Right lobe of liver (tissue), 4 donors: ENCODE results near the gene TACO1.

ENCODE experiments used
- CTCF ChIP-seq, 4 donors: fragments of 200-600 bp in 3 of 4; fragments of 450-650 bp in 1 of 4; IDR thresholded peaks; one replicate each; pipeline versions ENCODE4 v1.5.1 to v1.8.0; 2016 to 2022; ENCODE audit warnings: antibody characterized with exemption in 4 of 4, mild to moderate bottlenecking in 2 of 4
- POLR2A ChIP-seq: fragments of 450-650 bp; IDR thresholded peaks from one replicate; pipeline ENCODE4 v1.6.1; 2017; ENCODE audit warnings: antibody characterized with exemption, mild to moderate bottlenecking
- donor health status: DM: no; HTN: no; CAD: no.
- donor health status: DM: no; HTN: no; CAD: no.
- donor health status: DM: no; HTN: yes; CAD: no.

GRCh38 chr17:63622574-63623390 is 22.1 kb downstream of the TACO1 start:
- TF ChIP-seq CTCF (IDR thresholded peaks at IDR 0.05) (no peak), POLR2A (no peak)
